B cell (primary cell): Measurements from ENCODE around the gene SPATA4. TPM values are rescaled to one million over a fixed set of nuclear protein-coding genes. Genes with fewer than 3 reads are reported as not detected.

Experiments
- ATAC-seq: fragments of 200-7000 bp; cut with Tn5 transposase; one replicate; pipeline ENCODE4 v1.10.0; 2021; ENCODE audit warnings: low read depth, mild to moderate bottlenecking, moderate number of reproducible peaks, moderate library complexity
- CTCF ChIA-PET: fragments of 350-600 bp; sonication (Branson Sonifier 250); formaldehyde crosslinking; loops from one replicate; lab custom pipeline; 2021; ENCODE audit warnings: antibody characterized with exemption, inconsistent platforms; lab: Charles Lee
- POLR2A ChIA-PET: fragments of 350-600 bp; sonication (Branson Sonifier 250); formaldehyde crosslinking; loops from one replicate; lab custom pipeline; 2021; ENCODE audit warnings: antibody characterized with exemption; lab: Charles Lee
- DNase-seq: peaks from one replicate; pipeline ENCODE4 v3.0.0; 2013
- H2AFZ ChIP-seq: 2 replicates; pipeline ENCODE4 v1.6.1; 2012; ENCODE audit warnings: mild to moderate bottlenecking, low read depth, low read length; ENCODE audit not compliant: insufficient read depth, poor library complexity, severe bottlenecking
- H3K27ac ChIP-seq, 2 donors: 1 replicate in 1 of 2; 2 replicates in 1 of 2; pipeline ENCODE4 v1.5.1; 2012 to 2013; ENCODE audit warnings: low read length in 2 of 2, mild to moderate bottlenecking in 2 of 2, moderate library complexity in 1 of 2
- H3K27me3 ChIP-seq, 4 experiments: fragments of 200-600 bp in 1 of 4; sonication (generic) in 1 of 4; replicated peaks in 1 of 4; 1 replicate in 2 of 4; 2 replicates in 2 of 4; pipeline versions ENCODE4 v1.6.1 to v1.7.0; 2013 to 2016; ENCODE audit warnings: low read length in 3 of 4, mild to moderate bottlenecking in 2 of 4, mixed read lengths in 1 of 4, moderate library complexity in 1 of 4; ENCODE audit not compliant: insufficient read depth in 4 of 4, control insufficient read depth in 3 of 4; ENCODE audit errors: control extremely low read depth in 1 of 4
- H3K36me3 ChIP-seq, 2 experiments: replicated peaks in 1 of 2; 1 replicate in 1 of 2; 2 replicates in 1 of 2; pipeline versions ENCODE4 v1.6.1 to v1.7.1; 2013; ENCODE audit warnings: low read length in 1 of 2; ENCODE audit not compliant: insufficient read depth in 2 of 2, control insufficient read depth in 1 of 2; ENCODE audit errors: control extremely low read depth in 1 of 2, extremely low read depth in 1 of 2
- H3K4me1 ChIP-seq, 2 donors: fragments of 200-600 bp in 1 of 2; sonication (generic) in 1 of 2; 1 replicate in 1 of 2; 2 replicates in 1 of 2; pipeline versions ENCODE4 v1.5.1 to v1.6.1; 2013 to 2017; ENCODE audit warnings: low read length in 2 of 2; ENCODE audit not compliant: control insufficient read depth in 2 of 2, insufficient read depth in 2 of 2
- H3K4me2 ChIP-seq: replicated peaks from 2 replicates; pipeline ENCODE3; 2012; ENCODE audit warnings: mild to moderate bottlenecking, low read depth, low read length; ENCODE audit not compliant: poor library complexity, severe bottlenecking
- H3K4me3 ChIP-seq, 5 experiments: fragments of 200-600 bp in 1 of 5; sonication (generic) in 1 of 5; 1 replicate in 3 of 5; 2 replicates in 2 of 5; pipeline versions ENCODE4 v1.5.1 to v1.7.0; 2011 to 2016; ENCODE audit warnings: low read length in 4 of 5, mild to moderate bottlenecking in 4 of 5, low read depth in 2 of 5, control low read depth in 1 of 5, moderate library complexity in 1 of 5; ENCODE audit not compliant: insufficient read depth in 1 of 5; ENCODE audit errors: control extremely low read depth in 1 of 5, extremely low read depth in 1 of 5
- H3K79me2 ChIP-seq: fragments of 200-600 bp; sonication (generic); one replicate; pipeline ENCODE4 v1.6.0; 2016; ENCODE audit warnings: low read length; ENCODE audit not compliant: control insufficient read depth, insufficient read depth
- H3K9ac ChIP-seq: fragments of 200-600 bp; sonication (generic); 2 replicates; pipeline ENCODE4 v1.6.1; 2017; ENCODE audit warnings: mild to moderate bottlenecking, low read length, moderate library complexity
- H3K9me3 ChIP-seq, 3 donors: one replicate each; pipeline versions ENCODE4 v1.6.1 to v1.7.1; 2013; ENCODE audit warnings: low read length in 2 of 3; ENCODE audit not compliant: control insufficient read depth in 2 of 3, insufficient read depth in 1 of 3; ENCODE audit errors: control extremely low read depth in 1 of 3
- H4K20me1 ChIP-seq: 2 replicates; pipeline ENCODE4 v1.6.0; 2012; ENCODE audit warnings: mild to moderate bottlenecking, low read length; ENCODE audit not compliant: insufficient read depth, control insufficient read depth, poor library complexity, severe bottlenecking
- H3K27ac Mint-ChIP-seq: one replicate; pipeline ENCODE4 v1.8.0; 2021; ENCODE audit warnings: mixed read lengths
- H3K27me3 Mint-ChIP-seq: one replicate; pipeline ENCODE4 v1.8.0; 2021; ENCODE audit warnings: mixed read lengths
- H3K4me1 Mint-ChIP-seq: one replicate; pipeline ENCODE4 v1.8.0; 2021; ENCODE audit warnings: mixed read lengths
- H3K4me3 Mint-ChIP-seq: one replicate; pipeline ENCODE4 v1.8.0; 2021; ENCODE audit warnings: mixed read lengths
- H3K9me3 Mint-ChIP-seq: one replicate; pipeline ENCODE4 v1.8.0; 2022; ENCODE audit warnings: mixed read lengths; ENCODE audit not compliant: insufficient read depth
- CTCF ChIP-seq: fragments of 200-600 bp; IDR thresholded peaks from one replicate; pipeline ENCODE4 v1.8.0; 2022; ENCODE audit warnings: antibody characterized with exemption, mild to moderate bottlenecking
- EZH2 ChIP-seq: IDR thresholded peaks from 2 replicates; pipeline ENCODE4 v1.6.1; 2012; ENCODE audit warnings: borderline replicate concordance, low read depth, mild to moderate bottlenecking, moderate library complexity, low read length; ENCODE audit not compliant: insufficient read depth, poor library complexity, severe bottlenecking
- WGBS: methylation state at CpG from one replicate; pipeline ENCODE4 v1.1.5; 2013; ENCODE audit warnings: missing lambda C conversion rate; ENCODE audit not compliant: insufficient coverage; 5-methylcytosine and 5-hydroxymethylcytosine counted together
- intact Hi-C: fragments of 100-400 bp; cut with micrococcal nuclease; formaldehyde crosslinking; loops from one replicate; pipeline ENCODE4 v1.10.0; 2022
- polyA plus RNA-seq: library from polyadenylated mRNA; depleted of rRNA; stranded (reverse); fragments of >200 nt; gene quantifications from 2 replicates; pipeline ENCODE4 v1.2.3, GENCODE V29; 2012
- total RNA-seq, 2 donors: library from RNA; stranded (reverse); fragments of 120-200 nt in 1 of 2; gene quantifications; 1 replicate in 1 of 2; 2 replicates in 1 of 2; pipeline versions ENCODE4 v1.2.3 to v1.2.4, GENCODE V29; 2013 to 2022

The SPATA4 gene
- total and polyA plus RNA-seq, 2 donors (not counting 1 experiment from before 2014, with no cell fraction given): not detected

- Mint-ChIP-seq H3K9me3 (no peaks in the 10 kb centered on the region), H3K27ac (no peak overlapping the region), H3K4me1 (no peaks in the 10 kb centered on the region), H3K27me3 (peaks cover 22% of the 10 kb centered on the region), H3K4me3 (no peak overlapping the region)
- no peak for TF ChIP-seq EZH2
- TF ChIP-seq CTCF: no peak
- no peaks in the 10 kb centered on the region for H3K4me1 ChIP-seq
- intact Hi-C loops: no loop called here
- H3K79me2 ChIP-seq: no peaks in the 10 kb centered on the region
- CTCF ChIA-PET: no interaction called here
- peaks cover 0 to 3% (median 0%) of the 10 kb centered on the region in 4 experiments for H3K27me3 ChIP-seq
- WGBS: 89% methylated on average over 4 of the region's 5 CpGs
- no peak overlapping the region for H3K9ac ChIP-seq
- no peaks in the 10 kb centered on the region for H3K9me3 ChIP-seq
- no peak overlapping the region for H2AFZ ChIP-seq
- DNase-seq: no peak
- POLR2A ChIA-PET: no interaction called here
- no peak overlapping the region for H3K4me3 ChIP-seq
- H4K20me1 ChIP-seq: no peaks in the 10 kb centered on the region
- H3K27ac ChIP-seq: no peak overlapping the region
- no peak overlapping the region for H3K4me2 ChIP-seq
- no peaks in the 10 kb centered on the region for H3K36me3 ChIP-seq
- ATAC-seq: no peak
Observed at GRCh38 chr4:176236946-176237345, 41.6 kb upstream of the SPATA4 start.

- 87% methylated on average over 4 of the region's 4 CpGs for WGBS
- ChIA-PET POLR2A (interaction anchor here (0.6 kb wide), 1 partner anchor 1241 kb away, joined by 3 read pairs; no protein-coding TSS in a partner anchor), CTCF (no interaction called here)
Observed at GRCh38 chr4:176230836-176231235, 35.5 kb upstream of the SPATA4 start.

More at GRCh38 chr4:176230836-176231235, 35.5 kb upstream of the SPATA4 start:
- H3K4me1 ChIP-seq: no peaks in the 10 kb centered on the region
- intact Hi-C loops: no loop called here
- H3K9me3 Mint-ChIP-seq: no peaks in the 10 kb centered on the region
- peaks cover 26% of the 10 kb centered on the region for H3K27me3 Mint-ChIP-seq
- no peak overlapping the region for H2AFZ ChIP-seq
- H3K9ac ChIP-seq: no peak overlapping the region
- H3K4me2 ChIP-seq: no peak overlapping the region
- DNase-seq: no peak
- TF ChIP-seq EZH2: no peak
- no peak for TF ChIP-seq CTCF
- ATAC-seq: no peak
- H3K4me1 Mint-ChIP-seq: no peaks in the 10 kb centered on the region
- H3K27ac Mint-ChIP-seq: no peak overlapping the region
- no peaks in the 10 kb centered on the region for H3K36me3 ChIP-seq
- H3K4me3 Mint-ChIP-seq: no peak overlapping the region
- no peak overlapping the region for H3K27ac ChIP-seq
- H3K27me3 ChIP-seq: peaks cover 0 to 3% (median 0%) of the 10 kb centered on the region in 4 experiments
- no peaks in the 10 kb centered on the region for H3K79me2 ChIP-seq
- H3K4me3 ChIP-seq: no peak overlapping the region
- no peaks in the 10 kb centered on the region for H3K9me3 ChIP-seq
- no peaks in the 10 kb centered on the region for H4K20me1 ChIP-seq
